ENCODE measurements around the gene ABCD1.
"Not testable (repeated sequence)": the region's sequence is repeated elsewhere in the genome, so short reads cannot be mapped to it uniquely, and the experiment has no call there.

The ABCD1 gene

DNA sequence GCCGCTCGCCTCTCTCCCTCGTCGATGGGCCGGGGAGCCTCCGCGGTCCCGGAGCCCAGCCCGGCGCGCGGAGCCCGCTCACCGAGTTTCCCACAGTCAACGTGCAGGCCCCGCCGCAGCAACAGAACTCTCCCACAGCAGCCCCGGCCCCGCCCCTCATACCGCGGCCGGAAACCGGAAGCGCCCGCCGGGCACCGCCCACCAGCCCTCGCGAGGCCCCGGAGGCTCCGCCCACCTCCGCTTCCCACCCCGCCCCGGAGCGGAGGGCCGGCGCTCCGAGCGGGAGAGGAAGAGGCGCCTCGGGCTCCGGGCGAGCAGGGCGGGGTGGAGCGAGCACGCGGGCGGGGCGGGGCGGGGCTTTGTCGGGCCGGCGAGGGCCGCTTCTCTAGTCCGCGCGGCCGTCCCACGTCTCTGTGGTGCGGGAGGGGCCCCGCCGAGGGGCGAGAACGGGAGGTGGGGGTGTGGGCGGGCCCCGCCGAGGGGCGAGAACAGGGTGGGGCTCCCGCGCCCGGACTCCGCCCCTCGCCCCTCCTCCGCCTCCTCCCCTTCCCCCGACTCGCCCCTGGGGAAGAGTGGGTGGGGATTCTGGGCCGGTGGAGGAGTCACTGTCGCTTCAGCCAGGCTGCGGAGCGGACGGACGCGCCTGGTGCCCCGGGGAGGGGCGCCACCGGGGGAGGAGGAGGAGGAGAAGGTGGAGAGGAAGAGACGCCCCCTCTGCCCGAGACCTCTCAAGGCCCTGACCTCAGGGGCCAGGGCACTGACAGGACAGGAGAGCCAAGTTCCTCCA is at the start of gene ABCD1, which contains the start of gene BCAP31:
ABCD1 (plus strand) TSS at position 605 of the 787 bp plus-strand sequence. CDS start 411 bp downstream, outside the sequence.
BCAP31 (minus strand) TSS at position 136 of the 787 bp plus-strand sequence. CDS start 1,143 bp downstream, outside the sequence.
- peak; percentile 92 for DNase-seq

DNA sequence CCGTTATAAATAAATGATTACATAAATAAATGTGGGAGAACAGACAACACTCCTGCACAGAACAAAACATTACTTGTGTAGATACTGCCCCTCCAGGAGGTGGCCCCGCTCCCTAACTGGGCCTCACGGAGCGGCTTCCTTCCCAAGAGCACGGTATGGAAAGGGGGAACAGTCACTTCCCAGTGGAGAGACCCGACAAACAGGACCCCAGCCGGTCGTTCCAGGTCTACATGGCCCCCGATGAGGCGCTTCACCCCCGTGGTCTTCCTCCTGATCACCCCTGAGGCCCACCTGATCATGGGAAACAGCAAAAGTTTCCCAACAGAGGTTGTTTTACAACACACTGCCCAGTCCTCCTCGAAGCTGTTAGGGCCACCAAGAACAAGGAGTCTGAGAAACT is 43.5 kb upstream of the ABCD1 start:
- no peak for DNase-seq

DNA sequence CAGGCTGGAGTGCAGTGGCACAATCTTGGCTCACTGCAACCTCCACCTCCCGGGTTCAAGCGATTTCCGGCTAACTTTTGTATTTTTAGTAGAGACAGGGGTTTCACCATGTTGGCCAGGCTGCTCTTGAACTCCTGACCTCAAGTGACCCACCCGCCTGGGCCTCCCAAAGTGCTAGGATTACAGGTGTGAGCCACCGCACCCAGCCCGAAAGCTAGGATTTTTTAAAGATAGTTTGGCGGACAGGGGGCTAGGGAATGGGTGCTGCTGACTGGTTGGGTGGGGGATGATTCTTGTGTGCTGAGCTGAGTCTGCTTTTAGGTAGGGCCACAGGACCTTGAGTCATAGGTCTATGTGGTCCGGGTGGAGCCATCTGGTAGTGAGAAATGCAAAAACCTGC is 41.2 kb upstream of the ABCD1 start:
- not testable (repeated sequence) for DNase-seq

DNA sequence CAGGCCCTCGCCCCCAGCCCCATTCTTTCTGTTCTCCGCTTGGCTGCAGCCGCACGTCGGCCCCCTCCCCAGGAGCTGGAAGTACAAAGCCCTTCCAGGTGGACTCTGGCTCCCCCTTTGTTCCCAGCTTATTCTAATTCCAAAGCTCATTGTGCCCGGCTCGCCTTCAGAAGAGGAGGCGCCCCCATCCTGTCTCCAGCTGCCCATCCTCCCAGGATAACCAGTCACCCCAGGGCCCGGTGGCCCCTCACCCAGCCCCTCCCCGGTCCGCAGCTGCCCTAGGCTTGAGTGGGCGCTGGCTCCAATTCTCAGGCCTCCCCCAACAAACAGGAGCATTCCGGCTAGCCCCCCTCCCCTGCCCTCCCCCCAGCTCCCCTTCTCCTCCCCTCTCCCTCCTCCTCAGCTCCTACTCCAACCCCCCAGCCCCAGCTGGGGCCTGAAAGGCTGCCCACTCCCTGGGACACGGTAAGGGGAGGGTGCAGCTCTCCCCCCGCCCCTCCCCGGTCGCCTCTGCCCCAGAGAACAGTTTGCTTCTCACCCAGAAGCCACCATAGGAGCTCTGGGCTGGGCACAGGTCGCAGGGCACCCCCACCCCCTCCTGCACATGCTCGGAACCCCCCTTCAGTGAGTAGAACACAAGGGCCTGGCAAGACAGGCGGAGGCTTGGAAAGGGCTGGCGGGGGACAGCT is 40.0 kb upstream of the ABCD1 start:
- DNase-seq = no peak

DNA sequence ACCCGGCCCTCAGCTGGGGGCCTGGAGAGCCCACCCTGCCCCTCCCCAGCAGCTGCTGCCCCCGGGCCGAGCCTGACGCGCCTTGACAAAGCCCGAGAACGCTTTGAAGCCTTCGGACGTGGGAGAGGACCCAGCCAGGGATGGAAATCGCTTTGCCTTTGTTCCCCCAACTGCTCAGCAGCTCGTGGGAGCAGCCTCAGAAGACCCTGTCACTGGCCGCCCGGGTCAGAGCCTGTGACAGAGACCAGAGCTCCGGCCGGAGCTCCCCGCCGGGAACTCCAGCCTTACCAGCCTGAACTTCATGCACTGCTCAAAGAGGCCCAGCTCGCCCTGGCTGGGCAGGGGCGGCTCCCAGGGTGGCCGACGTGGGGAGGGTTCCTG is 39.5 kb upstream of the ABCD1 start:
- no peak for DNase-seq

DNA sequence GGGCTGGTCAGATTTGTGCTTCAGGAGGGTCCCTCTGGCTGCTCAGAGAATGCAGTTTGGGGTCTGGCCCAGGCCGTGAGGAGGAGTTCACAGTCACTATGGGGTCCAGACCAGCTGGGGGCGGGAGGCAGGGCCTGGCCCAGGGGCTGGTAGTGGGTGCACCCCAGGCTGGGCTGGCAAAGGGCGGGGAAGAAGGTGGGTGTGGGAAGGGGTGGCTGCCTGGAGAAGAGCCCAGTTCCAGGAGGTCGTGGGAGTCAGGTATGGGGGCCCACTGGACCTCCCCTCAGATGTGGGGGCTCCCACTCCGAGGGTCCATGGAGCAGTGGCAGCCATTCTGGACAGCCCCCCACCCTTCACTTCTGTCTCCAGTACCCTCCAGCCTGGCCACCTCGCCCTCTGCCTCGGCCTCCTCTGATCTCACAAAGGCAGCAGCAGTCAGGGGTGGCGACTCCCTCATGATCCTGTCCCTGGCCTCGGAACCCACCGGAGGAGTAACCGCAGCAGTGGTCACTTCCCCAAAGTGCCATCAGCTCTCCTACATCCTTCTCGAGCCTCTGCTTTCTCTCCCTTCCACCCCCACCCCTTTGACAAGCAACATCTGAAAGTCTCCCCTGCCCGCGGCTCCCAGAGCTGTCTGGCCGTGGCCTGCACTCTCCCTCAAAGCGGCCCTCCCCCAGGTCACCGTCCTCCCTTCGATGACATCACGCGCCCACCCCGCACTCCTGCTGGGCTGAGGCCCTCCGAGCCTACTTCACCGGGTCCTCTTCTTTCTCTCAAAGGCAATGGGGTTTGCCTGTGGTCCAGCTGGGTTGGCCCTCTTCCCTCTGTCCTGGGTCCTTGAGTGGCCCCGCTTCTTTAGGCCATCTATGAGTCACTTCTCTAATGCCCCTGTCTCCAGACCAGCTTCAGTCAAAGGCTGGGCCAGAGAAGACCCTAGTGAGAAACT is 38.6 kb upstream of the ABCD1 start:
- no peak for DNase-seq

DNA sequence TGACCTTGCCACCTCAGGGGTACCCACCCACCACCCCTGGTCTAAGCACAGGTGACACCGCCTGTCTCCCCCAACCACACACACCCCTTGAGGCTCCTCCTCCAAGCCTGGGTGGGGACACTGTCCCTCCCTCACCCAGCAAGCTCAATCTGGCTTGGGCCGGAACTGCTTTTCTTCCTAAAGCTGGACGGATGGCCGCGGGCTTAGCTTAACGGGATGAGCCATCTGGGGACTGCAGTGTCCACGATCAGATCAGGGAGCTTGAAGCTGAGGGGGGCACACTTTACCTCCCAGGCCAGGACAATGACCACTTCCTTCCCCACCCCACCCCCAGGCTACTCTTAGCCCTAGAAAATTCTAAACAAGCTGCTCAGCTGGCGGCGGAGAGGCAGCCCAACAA is 37.9 kb upstream of the ABCD1 start:
- no peak for DNase-seq

DNA sequence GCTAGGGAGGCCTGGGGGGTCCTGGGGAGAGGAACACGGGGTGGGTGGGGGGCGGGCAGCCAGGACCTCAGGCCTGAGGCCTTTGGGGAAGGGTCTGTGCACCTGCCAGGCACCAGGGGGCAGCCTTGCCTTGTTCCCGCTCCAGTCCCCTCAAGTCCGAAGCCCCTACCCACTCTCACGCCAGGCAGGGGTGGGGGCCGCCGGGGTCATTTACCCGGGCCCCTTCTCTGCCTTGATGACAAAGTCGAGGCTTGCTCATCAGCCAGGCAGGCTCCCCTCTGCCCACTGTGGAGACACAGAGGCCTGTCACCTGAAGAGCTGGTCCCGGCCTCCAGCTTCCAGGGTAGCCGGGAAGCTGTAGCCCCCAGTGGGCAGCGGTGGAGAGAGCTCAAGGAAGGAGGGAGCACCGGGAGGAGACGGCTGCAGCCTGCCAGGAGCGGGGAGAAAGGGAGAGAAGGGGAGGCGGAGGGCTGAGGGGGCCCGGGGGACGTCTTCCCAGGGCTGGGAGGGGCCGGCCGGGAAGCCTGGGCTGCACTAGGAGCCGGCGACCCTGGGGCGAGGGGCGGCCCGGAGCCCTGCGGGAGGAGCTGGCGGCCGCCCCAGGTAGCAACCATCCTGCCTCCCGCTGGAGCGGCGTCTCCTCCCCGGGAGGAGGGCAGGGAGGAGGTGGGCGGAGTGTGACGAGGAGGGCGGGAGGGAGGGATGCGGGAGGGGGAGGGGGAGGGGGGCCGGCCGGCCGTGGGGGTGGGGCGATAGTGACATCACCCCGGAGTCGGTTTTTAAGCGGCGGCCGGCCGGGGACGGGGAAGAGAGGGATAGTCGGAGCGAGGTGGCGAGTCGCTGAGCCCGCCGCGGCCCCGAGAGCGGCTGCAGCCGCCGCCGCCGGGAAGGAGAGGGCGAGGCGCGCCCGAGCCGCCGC is 37.3 kb upstream of the ABCD1 start, which contains the start of gene SLC6A8:
SLC6A8 (plus strand) TSS at position 806 of the 919 bp plus-strand sequence. CDS start 649 bp downstream, outside the sequence.
- peak; percentile 64 for DNase-seq

DNA sequence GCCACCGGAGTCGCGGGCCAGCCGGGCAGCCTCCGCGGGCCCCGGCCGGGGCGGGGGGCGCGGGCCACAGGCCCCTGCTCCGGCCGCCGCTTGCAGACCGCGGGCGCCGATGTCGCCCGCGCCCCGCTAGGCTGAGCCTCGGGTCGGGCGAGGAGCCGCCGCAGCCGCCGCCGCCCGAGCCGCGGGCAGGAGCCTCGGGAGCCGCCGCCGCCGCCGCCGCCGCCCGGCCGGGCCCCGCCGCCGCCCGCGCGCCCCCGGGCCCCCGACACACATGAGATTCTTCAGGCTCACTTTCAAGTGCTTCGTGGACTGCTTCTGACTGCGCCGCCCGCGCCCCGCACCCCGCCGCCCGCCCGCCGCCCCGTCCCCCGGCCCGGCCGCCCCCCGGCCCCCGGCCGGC is 36.6 kb upstream of the ABCD1 start:
- DNase-seq = no peak

DNA sequence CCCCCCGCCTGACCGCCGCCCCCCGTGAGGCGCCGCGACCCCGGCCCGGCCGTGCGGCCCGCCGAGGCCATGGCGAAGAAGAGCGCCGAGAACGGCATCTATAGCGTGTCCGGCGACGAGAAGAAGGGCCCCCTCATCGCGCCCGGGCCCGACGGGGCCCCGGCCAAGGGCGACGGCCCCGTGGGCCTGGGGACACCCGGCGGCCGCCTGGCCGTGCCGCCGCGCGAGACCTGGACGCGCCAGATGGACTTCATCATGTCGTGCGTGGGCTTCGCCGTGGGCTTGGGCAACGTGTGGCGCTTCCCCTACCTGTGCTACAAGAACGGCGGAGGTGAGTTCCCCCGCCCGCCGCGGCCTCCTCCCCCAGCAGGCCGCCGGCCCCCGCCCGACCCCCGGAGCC is 36.1 kb upstream of the ABCD1 start:
- DNase-seq = no peak

DNA sequence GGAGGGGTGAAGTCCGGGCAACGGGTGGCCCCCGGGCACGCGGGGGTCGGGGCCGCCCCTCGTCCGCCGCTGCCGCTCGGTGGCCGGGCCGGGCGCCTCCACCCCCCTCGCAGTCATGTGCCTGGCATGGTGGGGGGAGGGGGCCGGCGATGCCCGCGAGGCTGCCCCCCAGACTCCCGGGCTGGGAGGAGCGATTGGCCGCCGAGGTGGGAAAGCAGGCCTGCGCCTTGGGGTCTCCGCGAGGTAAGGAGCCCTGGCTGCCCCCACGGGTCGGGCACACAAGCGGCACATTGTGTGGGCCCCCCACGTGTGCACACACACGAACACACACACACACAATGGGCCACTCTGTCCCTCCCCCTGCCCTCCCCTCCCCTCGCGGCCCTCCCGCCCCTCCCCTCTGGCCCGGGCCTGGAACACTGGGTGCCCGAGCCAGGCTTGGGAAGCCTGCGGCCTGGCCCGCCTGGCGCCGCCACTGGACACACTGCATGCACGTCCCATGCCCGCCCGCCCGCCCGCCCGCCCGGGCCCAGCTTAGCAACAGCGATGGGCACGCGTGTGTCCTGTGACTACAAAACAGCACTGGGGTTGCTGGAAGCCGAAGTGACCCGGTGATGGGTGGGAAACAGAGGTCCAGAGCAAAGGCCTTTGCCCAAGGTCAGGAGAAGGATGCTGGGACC is 35.6 kb upstream of the ABCD1 start:
- no peak for DNase-seq

DNA sequence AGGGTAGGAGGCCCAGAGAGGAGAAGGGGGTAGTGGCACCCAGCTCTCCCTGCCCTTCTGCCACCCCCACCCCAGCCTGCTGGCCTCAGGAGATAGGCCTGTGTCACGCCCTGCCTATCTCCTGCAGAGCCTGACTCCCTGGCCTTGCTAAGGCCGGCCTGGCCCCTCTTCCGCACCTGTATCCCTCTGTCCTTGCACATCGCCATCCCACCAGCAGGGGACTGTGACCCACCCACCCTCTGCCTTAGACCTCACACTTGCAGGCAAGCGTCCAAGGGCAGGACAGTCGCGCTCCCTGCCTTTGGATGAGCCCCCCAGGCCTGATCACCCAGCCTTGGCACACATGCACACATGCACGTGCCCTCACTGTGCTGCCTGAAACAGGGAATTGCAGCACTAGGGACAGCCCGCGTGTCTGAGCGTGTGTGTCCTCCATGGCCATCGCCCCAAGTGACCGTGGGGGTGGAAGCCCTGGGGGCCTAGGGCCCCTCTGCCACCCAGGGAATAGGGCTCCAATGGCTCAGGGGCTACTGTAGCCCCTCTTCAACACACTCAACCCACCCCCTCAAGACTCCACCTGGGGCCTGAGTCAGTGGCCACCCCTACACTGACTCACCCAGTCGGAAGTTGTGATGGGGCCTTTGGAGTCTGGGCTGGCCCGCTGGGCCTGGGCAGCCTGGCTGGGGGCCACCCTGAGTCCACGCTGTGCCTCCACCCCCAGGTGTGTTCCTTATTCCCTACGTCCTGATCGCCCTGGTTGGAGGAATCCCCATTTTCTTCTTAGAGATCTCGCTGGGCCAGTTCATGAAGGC is 34.8 kb upstream of the ABCD1 start:
- DNase-seq = no peak

DNA sequence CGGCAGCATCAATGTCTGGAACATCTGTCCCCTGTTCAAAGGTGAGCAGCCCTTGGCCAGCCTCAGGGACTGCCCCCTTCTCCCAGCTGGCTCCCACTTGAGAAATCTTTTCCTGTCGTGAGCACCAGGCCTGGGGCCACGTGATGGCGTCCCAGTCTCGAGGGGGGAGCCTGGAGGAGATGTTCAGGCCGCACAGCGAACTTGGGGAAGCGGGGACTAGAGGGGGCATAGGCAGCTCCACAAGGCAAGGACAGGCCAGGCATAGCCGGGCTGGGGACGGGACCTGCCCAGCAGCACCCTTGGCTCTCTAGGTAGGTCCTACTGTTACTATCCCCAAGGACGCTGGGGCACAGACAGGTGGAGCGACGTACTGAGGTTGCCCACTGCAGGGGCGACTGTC is 34.2 kb upstream of the ABCD1 start:
- no peak for DNase-seq

DNA sequence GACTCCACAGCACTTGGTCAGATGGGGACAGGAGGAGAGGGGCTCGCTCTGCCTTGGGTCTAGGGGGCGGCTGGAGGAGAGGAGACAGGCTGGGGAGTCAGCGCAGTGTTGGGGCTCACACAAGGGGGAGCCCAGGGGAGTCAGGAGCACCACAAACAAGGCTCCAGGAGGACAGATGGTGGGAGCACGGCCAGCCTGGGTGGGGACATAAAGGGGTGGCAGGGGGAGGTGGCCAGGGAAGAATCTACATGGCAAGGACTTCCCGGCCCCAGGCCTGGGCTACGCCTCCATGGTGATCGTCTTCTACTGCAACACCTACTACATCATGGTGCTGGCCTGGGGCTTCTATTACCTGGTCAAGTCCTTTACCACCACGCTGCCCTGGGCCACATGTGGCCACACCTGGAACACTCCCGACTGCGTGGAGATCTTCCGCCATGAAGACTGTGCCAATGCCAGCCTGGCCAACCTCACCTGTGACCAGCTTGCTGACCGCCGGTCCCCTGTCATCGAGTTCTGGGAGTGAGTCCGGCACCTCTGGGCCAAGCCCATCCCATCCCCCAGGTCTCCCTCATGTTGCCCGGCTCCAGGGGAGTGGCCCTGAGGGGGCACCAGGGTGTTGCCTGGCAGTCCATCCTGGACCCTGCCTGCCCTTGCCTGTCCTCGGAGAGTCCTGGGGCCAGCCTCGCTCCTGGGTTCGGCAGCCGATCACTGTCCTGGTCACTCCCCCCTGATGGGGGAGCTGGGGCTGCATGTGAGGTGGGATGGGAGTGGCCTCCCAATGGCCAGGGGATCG is 33.4 kb upstream of the ABCD1 start:
- DNase-seq = not testable (repeated sequence)

DNA sequence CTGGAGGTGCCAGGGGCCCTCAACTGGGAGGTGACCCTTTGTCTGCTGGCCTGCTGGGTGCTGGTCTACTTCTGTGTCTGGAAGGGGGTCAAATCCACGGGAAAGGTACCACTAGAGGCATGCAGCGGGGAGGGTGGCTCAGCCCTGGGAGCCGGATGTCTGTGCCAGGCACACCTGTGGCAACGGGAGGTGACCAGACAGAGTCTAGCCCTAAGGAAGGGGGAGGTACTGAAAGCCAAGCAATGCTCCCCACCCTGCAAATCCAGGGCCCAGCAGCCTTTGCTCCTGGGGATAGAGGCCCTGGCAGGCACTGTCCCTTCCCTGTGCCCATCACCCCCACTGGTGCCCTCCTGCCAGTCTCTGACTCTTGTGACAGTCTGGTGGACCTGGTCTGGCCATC is 32.7 kb upstream of the ABCD1 start:
- DNase-seq = no peak

DNA sequence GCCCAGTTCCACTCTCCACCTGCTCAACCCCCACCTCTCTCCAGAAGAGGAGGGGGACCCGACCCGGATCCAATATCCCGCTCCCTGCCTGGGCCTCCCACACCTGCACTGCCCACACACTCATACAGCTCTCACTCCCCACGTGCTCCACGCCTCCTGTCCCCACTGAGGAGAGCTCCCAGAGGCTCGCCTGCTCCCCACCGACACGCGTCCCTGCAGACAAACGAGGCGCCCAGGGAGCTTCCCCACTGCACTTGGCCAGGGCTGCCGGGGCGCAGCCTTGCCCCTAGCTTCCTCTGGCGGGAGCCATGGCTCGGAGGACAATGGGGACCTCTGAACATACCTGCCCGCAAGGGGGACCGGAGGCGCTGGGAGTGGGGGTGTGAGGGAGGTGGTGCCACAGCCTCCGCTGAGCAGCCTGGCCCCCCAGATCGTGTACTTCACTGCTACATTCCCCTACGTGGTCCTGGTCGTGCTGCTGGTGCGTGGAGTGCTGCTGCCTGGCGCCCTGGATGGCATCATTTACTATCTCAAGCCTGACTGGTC is 32.0 kb upstream of the ABCD1 start:
- no peak for DNase-seq

DNA sequence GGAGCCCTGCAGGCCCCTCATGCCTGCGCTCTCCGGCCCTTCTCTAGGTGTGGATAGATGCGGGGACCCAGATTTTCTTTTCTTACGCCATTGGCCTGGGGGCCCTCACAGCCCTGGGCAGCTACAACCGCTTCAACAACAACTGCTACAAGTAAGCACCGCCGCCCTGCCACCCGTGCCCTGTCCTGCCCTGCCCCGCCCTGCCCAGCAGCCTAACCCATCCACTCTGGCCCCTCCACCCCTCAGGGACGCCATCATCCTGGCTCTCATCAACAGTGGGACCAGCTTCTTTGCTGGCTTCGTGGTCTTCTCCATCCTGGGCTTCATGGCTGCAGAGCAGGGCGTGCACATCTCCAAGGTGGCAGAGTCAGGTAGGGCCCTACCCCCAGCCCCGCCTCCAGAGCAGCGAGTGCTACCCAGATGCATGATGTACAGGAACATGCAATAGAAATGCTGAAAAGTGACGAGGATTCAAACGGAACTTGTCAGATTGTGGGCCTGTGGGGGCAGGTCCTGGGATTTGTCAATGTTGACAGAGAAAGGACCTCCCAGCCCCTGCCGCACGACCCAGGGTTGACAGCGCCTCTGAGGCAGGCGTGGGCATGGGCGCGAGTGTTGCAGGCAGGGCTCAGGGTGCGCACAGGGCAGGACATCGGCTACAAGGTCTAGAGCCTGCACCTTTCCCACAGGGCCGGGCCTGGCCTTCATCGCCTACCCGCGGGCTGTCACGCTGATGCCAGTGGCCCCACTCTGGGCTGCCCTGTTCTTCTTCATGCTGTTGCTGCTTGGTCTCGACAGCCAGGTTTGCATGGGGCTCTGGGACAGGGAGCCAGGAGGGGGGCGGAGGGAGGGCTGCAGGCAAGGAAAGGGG is 31.2 kb upstream of the ABCD1 start:
- DNase-seq = no peak

DNA sequence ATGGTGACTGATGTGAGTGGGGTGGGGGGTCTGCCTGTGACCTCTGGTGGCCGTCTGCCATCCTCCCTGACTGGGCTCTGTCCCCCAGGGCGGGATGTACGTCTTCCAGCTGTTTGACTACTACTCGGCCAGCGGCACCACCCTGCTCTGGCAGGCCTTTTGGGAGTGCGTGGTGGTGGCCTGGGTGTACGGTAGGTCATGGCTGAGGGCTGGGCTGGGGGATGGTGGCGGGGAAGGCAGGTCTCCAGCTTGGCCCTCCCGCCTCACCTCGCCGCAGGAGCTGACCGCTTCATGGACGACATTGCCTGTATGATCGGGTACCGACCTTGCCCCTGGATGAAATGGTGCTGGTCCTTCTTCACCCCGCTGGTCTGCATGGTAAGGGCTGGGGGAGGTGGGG is 30.4 kb upstream of the ABCD1 start:
- DNase-seq = not testable (repeated sequence)

Data from RPMI8226 (cell line).